H1 (cell line): ENCODE data around the gene FGF13. TPM values are rescaled to one million over a fixed set of nuclear protein-coding genes. Genes with fewer than 3 reads are reported as not detected.

Experiments used
- CTCF ChIA-PET: fragments of 300-600 bp; sonication (Branson Sonifier 250); formaldehyde crosslinking; loops from one replicate; lab custom pipeline; 2021; ENCODE audit not compliant: partially characterized antibody; lab: Charles Lee
- POLR2A ChIA-PET: fragments of 300-600 bp; sonication (Branson Sonifier 250); formaldehyde crosslinking; loops from one replicate; lab custom pipeline; 2021; ENCODE audit warnings: inconsistent platforms; ENCODE audit not compliant: partially characterized antibody; lab: Charles Lee
- DNase-seq, 2 experiments: peaks; one replicate each; pipeline versions ENCODE4 v3.0.0 to v3.0.0-alpha.2; 2010 to 2022; ENCODE audit warnings: low spot score in 2 of 2, low read depth in 1 of 2, mixed read lengths in 1 of 2
- FAIRE-seq: peaks from 2 replicates; lab custom pipeline; 2011; peaks lifted over from hg19 to GRCh38; lab: Jason Lieb, UNC
- H2AFZ ChIP-seq: 2 replicates; pipeline ENCODE4 v1.8.1; 2012; ENCODE audit warnings: low read length, inconsistent platforms
- H2AK5ac ChIP-seq: 2 replicates; pipeline ENCODE4 v1.6.1; 2013; ENCODE audit warnings: low read depth, low read length
- H2BK120ac ChIP-seq: replicated peaks from 2 replicates; pipeline ENCODE3; 2013; ENCODE audit warnings: low read depth, low read length, inconsistent platforms
- H2BK12ac ChIP-seq: 2 replicates; pipeline ENCODE4 v1.6.1; 2013; ENCODE audit warnings: low read depth, low read length
- H2BK15ac ChIP-seq: 2 replicates; pipeline ENCODE4 v1.6.1; 2013; ENCODE audit warnings: low read length
- H2BK20ac ChIP-seq: 2 replicates; pipeline ENCODE4 v1.6.1; 2013; ENCODE audit warnings: low read length
- H2BK5ac ChIP-seq: 2 replicates; pipeline ENCODE4 v1.6.1; 2013; ENCODE audit warnings: low read depth, low read length
- H3K14ac ChIP-seq: 2 replicates; pipeline ENCODE4 v1.6.1; 2013; ENCODE audit warnings: inconsistent platforms; ENCODE audit not compliant: insufficient read length
- H3K18ac ChIP-seq: 2 replicates; pipeline ENCODE4 v1.6.1; 2013; ENCODE audit warnings: low read length; ENCODE audit errors: extremely low read depth
- H3K23ac ChIP-seq: 2 replicates; pipeline ENCODE4 v1.6.1; 2013; ENCODE audit warnings: inconsistent platforms; ENCODE audit not compliant: insufficient read length
- H3K23me2 ChIP-seq: 2 replicates; pipeline ENCODE4 v1.6.1; 2013; ENCODE audit warnings: low read depth, low read length
- H3K27ac ChIP-seq: 2 replicates; pipeline ENCODE4 v1.6.1; 2011; ENCODE audit warnings: low read depth, low read length, inconsistent platforms
- H3K27me3 ChIP-seq, 4 experiments: replicated peaks in 1 of 4; 1 replicate in 1 of 4; 2 replicates in 3 of 4; pipeline versions ENCODE4 v1.6.1 to v1.8.1; 2011 to 2013; ENCODE audit warnings: low read length in 3 of 4, mild to moderate bottlenecking in 3 of 4, inconsistent platforms in 2 of 4, mixed read lengths in 2 of 4, moderate library complexity in 1 of 4; ENCODE audit not compliant: control insufficient read depth in 3 of 4, insufficient read depth in 3 of 4; ENCODE audit errors: extremely low read depth in 1 of 4
- H3K36me3 ChIP-seq, 4 experiments: 2 replicates each; pipeline versions ENCODE4 v1.6.1 to v1.8.1; 2011 to 2013; ENCODE audit warnings: mild to moderate bottlenecking in 4 of 4, low read length in 3 of 4, moderate library complexity in 2 of 4, control low read depth in 1 of 4, inconsistent platforms in 1 of 4; ENCODE audit not compliant: insufficient read depth in 4 of 4, control insufficient read depth in 2 of 4
- H3K4ac ChIP-seq: replicated peaks from 2 replicates; pipeline ENCODE3; 2013; ENCODE audit warnings: low read length, low read depth, mixed read lengths, inconsistent platforms; ENCODE audit not compliant: insufficient read length
- H3K4me1 ChIP-seq, 4 experiments: replicated peaks in 1 of 4; 1 replicate in 1 of 4; 2 replicates in 3 of 4; pipeline versions ENCODE4 v1.6.1 to v1.8.1; 2011 to 2013; ENCODE audit warnings: low read length in 3 of 4, inconsistent platforms in 2 of 4, mixed read lengths in 1 of 4; ENCODE audit not compliant: insufficient read depth in 4 of 4, control insufficient read depth in 3 of 4
- H3K4me2 ChIP-seq, 2 experiments: 2 replicates each; pipeline versions ENCODE4 v1.6.1 to v1.8.1; 2011 to 2013; ENCODE audit warnings: low read depth in 2 of 2, low read length in 2 of 2, control low read depth in 1 of 2, inconsistent platforms in 1 of 2, mild to moderate bottlenecking in 1 of 2; ENCODE audit not compliant: insufficient read depth in 1 of 2
- H3K4me3 ChIP-seq, 4 experiments: fragments of 200-600, 300-600 bp in 1 of 4; sonication (generic), shearing (Covaris generic), sonication (Bioruptor Twin) in 1 of 4; 2 replicates each; pipeline versions ENCODE4 v1.5.1 to v1.8.1; 2011 to 2016; ENCODE audit warnings: low read length in 4 of 4, low read depth in 3 of 4, control low read depth in 2 of 4, inconsistent platforms in 2 of 4, mild to moderate bottlenecking in 2 of 4, mixed read lengths in 1 of 4, moderate library complexity in 1 of 4; ENCODE audit not compliant: insufficient read depth in 2 of 4; ENCODE audit errors: extremely low read depth in 1 of 4
- H3K56ac ChIP-seq: replicated peaks from 2 replicates; pipeline ENCODE3; 2013; ENCODE audit warnings: low read depth, mild to moderate bottlenecking, mixed read lengths, low read length, inconsistent platforms; ENCODE audit not compliant: insufficient read length
- H3K79me1 ChIP-seq: 2 replicates; pipeline ENCODE4 v1.6.1; 2013; ENCODE audit warnings: low read depth, low read length, control low read depth
- H3K79me2 ChIP-seq, 2 experiments: 2 replicates each; pipeline versions ENCODE4 v1.6.1 to v1.8.1; 2012 to 2013; ENCODE audit warnings: low read length in 2 of 2, mild to moderate bottlenecking in 2 of 2, inconsistent platforms in 1 of 2; ENCODE audit not compliant: insufficient read depth in 2 of 2, control insufficient read depth in 1 of 2
- H3K9ac ChIP-seq, 4 experiments: replicated peaks in 1 of 4; 1 replicate in 1 of 4; 2 replicates in 3 of 4; pipeline versions ENCODE4 v1.6.1 to v1.8.1; 2011 to 2013; ENCODE audit warnings: low read depth in 3 of 4, low read length in 3 of 4, control low read depth in 2 of 4, mild to moderate bottlenecking in 2 of 4, moderate library complexity in 2 of 4, inconsistent platforms in 1 of 4; ENCODE audit errors: extremely low read depth in 1 of 4
- H3K9me3 ChIP-seq, 2 experiments: 2 replicates each; pipeline versions ENCODE4 v1.6.1 to v1.8.1; 2012 to 2013; ENCODE audit warnings: mild to moderate bottlenecking in 2 of 2, moderate library complexity in 2 of 2, control low read depth in 1 of 2, inconsistent platforms in 1 of 2, low read depth in 1 of 2, low read length in 1 of 2, mixed read lengths in 1 of 2; ENCODE audit not compliant: insufficient read depth in 2 of 2
- H4K20me1 ChIP-seq, 2 experiments: replicated peaks in 1 of 2; 2 replicates each; pipeline versions ENCODE3 to v1.8.1; 2011 to 2013; ENCODE audit warnings: inconsistent platforms in 2 of 2, low read length in 2 of 2, mild to moderate bottlenecking in 1 of 2; ENCODE audit not compliant: insufficient read depth in 2 of 2, control insufficient read depth in 1 of 2
- H4K5ac ChIP-seq: 2 replicates; pipeline ENCODE4 v1.6.1; 2013; ENCODE audit warnings: low read length, low read depth, mixed read lengths, inconsistent platforms; ENCODE audit not compliant: insufficient read length
- H4K8ac ChIP-seq: 2 replicates; pipeline ENCODE4 v1.8.0; 2013; ENCODE audit warnings: mild to moderate bottlenecking, moderate library complexity, low read length, inconsistent platforms; ENCODE audit not compliant: insufficient read depth; ENCODE audit errors: extremely low read depth
- H4K91ac ChIP-seq: replicated peaks from 2 replicates; pipeline ENCODE3; 2013; ENCODE audit warnings: low read length, mixed read lengths, inconsistent platforms; ENCODE audit not compliant: insufficient read length
- BCL11A ChIP-seq, 2 experiments: IDR thresholded peaks; one replicate each; pipeline ENCODE4 v1.6.1; 2011; ENCODE audit warnings: low read depth in 2 of 2, low read length in 2 of 2, mild to moderate bottlenecking in 2 of 2
- CHD1 ChIP-seq: IDR thresholded peaks from 2 replicates; pipeline ENCODE4 v1.6.1; 2012; ENCODE audit warnings: low read depth, low read length, improper control_type of control experiment
- GABPA ChIP-seq: IDR thresholded peaks from 2 replicates; pipeline ENCODE4 v1.6.1; 2011; ENCODE audit warnings: mild to moderate bottlenecking, low read length, moderate library complexity, borderline replicate concordance; ENCODE audit not compliant: insufficient read depth
- HDAC6 ChIP-seq: IDR thresholded peaks from one replicate; pipeline ENCODE4 v1.7.1; 2012; ENCODE audit warnings: low read depth, mild to moderate bottlenecking, inconsistent platforms, low read length, moderate library complexity
- KDM5A ChIP-seq: fragments of 200-600 bp; IDR thresholded peaks from 2 replicates; pipeline ENCODE4 v1.7.1; 2012; ENCODE audit warnings: mild to moderate bottlenecking, low read length, inconsistent platforms, mixed read lengths
- SAP30 ChIP-seq: fragments of 300-600 bp; sonication (generic); IDR thresholded peaks from 2 replicates; pipeline ENCODE4 v1.7.1; 2012; ENCODE audit warnings: low read length, moderate library complexity, mild to moderate bottlenecking, inconsistent platforms; ENCODE audit not compliant: insufficient read depth, insufficient replicate concordance
- SIX5 ChIP-seq: IDR thresholded peaks from 2 replicates; pipeline ENCODE4 v1.6.1; 2011; ENCODE audit warnings: mild to moderate bottlenecking, low read depth, low read length
- SUZ12 ChIP-seq: fragments of 200-600 bp; sonication (generic); IDR thresholded peaks from 2 replicates; pipeline ENCODE4 v1.6.1; 2012; ENCODE audit warnings: mild to moderate bottlenecking, inconsistent platforms, low read length, moderate library complexity, mixed read lengths
- TAF1 ChIP-seq: IDR thresholded peaks from 2 replicates; pipeline ENCODE4 v1.6.1; 2011; ENCODE audit warnings: mild to moderate bottlenecking, low read depth, low read length
- TAF7 ChIP-seq: optimal IDR thresholded peaks from 2 replicates; pipeline ENCODE3; 2011; ENCODE audit warnings: low read depth, mild to moderate bottlenecking, inconsistent platforms, low read length, moderate library complexity, borderline replicate concordance
- TBP ChIP-seq: IDR thresholded peaks from 2 replicates; pipeline ENCODE4 v1.6.1; 2011; ENCODE audit warnings: low read depth, low read length, improper control_type of control experiment
- ZNF274 ChIP-seq: IDR thresholded peaks from 2 replicates; pipeline ENCODE4 v1.7.0; 2012; ENCODE audit warnings: low read length, borderline replicate concordance; ENCODE audit errors: extremely low read depth
- WGBS, 2 experiments: shearing (Covaris generic) in 1 of 2; methylation state at CpG; one replicate each; pipeline versions ENCODE4 v1.1.6 to v1.1.7; 2013 to 2015; ENCODE audit warnings: low lambda C conversion rate in 2 of 2, mixed read lengths in 2 of 2, inconsistent platforms in 1 of 2, low coverage in 1 of 2, missing lambda C conversion rate in 1 of 2; ENCODE audit not compliant: insufficient replicate concordance in 2 of 2, insufficient coverage in 1 of 2, insufficient read length in 1 of 2; ENCODE audit errors: extremely low coverage in 1 of 2, missing lambda C conversion rate in 1 of 2; 5-methylcytosine and 5-hydroxymethylcytosine counted together
- polyA plus RNA-seq, 7 experiments: library from polyadenylated mRNA; depleted of rRNA in 3 of 7; stranded (reverse) in 5 of 7; unstranded in 2 of 7; fragments of >200 nt in 5 of 7; fragments of 200-250 nt in 2 of 7; gene quantifications; 1 replicate in 5 of 7; 2 replicates in 1 of 7; 4 replicates in 1 of 7; pipeline versions ENCODE4 v1.2.1 to v1.2.3, GENCODE V29; 2011 to 2013; ENCODE audit warnings: missing spikeins in 2 of 7, mixed read lengths in 2 of 7
- total RNA-seq: library from RNA; stranded (reverse); fragmentation: NEBNext Ultra II Directional; extraction: Animal tissue kit (Norgen Biotek cat#: 25700); gene quantifications from 2 replicates; pipeline ENCODE4 v1.2.1, GENCODE V29; 2021
- TF ChIP-seq, protein P1 (sequence below): IDR thresholded peaks from 2 replicates; pipeline ENCODE4 v1.6.1; 2012; ENCODE audit warnings: inconsistent platforms
- TF ChIP-seq, protein P2 (sequence below): IDR thresholded peaks from 2 replicates; pipeline ENCODE4 v1.6.1; 2012; ENCODE audit warnings: inconsistent platforms

The FGF13 gene
- total and polyA plus RNA-seq, 2 of the 8 experiments (the other 6 are each of a cell fraction or from before 2014, with no cell fraction given) = 10.1 to 36.1 TPM

DNA sequence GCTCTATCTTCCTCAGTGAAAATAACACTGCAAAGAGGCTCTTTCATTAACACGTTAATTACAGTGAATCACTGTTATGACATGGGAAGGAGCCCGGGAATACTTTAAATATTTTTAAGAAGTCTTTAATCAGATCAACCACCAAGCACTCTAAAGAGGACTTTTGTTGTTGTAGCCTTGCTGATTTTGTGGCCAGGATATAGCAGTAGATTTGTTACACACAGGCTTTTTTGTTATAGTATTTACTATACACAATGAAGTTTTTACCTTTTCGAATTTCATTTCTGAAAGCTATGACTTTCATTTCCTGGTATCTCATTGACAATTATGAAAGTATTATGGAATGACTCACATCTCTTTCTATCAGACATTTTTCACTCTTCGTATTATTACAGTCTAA lies 20.3 kb downstream of the FGF13 start:
- DNase-seq = no peak
- H3K4me1 ChIP-seq = no peaks in the 10 kb centered on the region
- 79% methylated on average over 4 of the region's 4 CpGs; no CpG with 5 or more reads in 1 of the 2 experiments for WGBS, 2 experiments
- H3K9ac ChIP-seq = no peak overlapping the region
- no peak overlapping the region for H3K27ac ChIP-seq
- H2BK120ac ChIP-seq = no peak overlapping the region
- no peak overlapping the region for H3K4ac ChIP-seq
- no peak overlapping the region for H3K56ac ChIP-seq
- no peak for FAIRE-seq
- no peak overlapping the region for H3K18ac ChIP-seq
- H2BK15ac ChIP-seq = no peak overlapping the region
- no peak overlapping the region for H3K4me2 ChIP-seq
- H4K5ac ChIP-seq = no peak overlapping the region
- no peak overlapping the region for H2BK5ac ChIP-seq
- H4K8ac ChIP-seq = no peak overlapping the region
- no peak overlapping the region for H2AK5ac ChIP-seq
- H3K9me3 ChIP-seq = no peaks in the 10 kb centered on the region
- H3K79me1 ChIP-seq = no peaks in the 10 kb centered on the region
- H3K23ac ChIP-seq = no peak overlapping the region
- H3K4me3 ChIP-seq = no peak overlapping the region
- H3K27me3 ChIP-seq = no peaks in the 10 kb centered on the region
- H3K23me2 ChIP-seq = no peaks in the 10 kb centered on the region
- H3K36me3 ChIP-seq = no peaks in the 10 kb centered on the region
- ChIA-PET CTCF (no interaction called here), POLR2A (interaction anchor here (1.2 kb wide), 1 partner anchor 10 kb away, joined by 3 read pairs; no protein-coding TSS in a partner anchor)
- H3K79me2 ChIP-seq = no peaks in the 10 kb centered on the region
- no peak overlapping the region for H3K14ac ChIP-seq
- H4K91ac ChIP-seq = no peak overlapping the region
- H4K20me1 ChIP-seq = no peaks in the 10 kb centered on the region
- H2BK12ac ChIP-seq = no peak overlapping the region
- no peak overlapping the region for H2AFZ ChIP-seq
- no peak overlapping the region for H2BK20ac ChIP-seq
- no peak for TF ChIP-seq HDAC6
- TF ChIP-seq SUZ12 = no peak
- no peak for TF ChIP-seq KDM5A
- TF ChIP-seq BCL11A (IDR thresholded peaks at IDR 0.05; ENCODE audit: low read depth in 2 of 2, low read length in 2 of 2) = no peak
- no peak for TF ChIP-seq SAP30
- TF ChIP-seq SIX5 = no peak
- TF ChIP-seq, protein P1, sequence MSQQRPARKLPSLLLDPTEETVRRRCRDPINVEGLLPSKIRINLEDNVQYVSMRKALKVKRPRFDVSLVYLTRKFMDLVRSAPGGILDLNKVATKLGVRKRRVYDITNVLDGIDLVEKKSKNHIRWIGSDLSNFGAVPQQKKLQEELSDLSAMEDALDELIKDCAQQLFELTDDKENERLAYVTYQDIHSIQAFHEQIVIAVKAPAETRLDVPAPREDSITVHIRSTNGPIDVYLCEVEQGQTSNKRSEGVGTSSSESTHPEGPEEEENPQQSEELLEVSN = no peak
- TF ChIP-seq, protein P2, sequence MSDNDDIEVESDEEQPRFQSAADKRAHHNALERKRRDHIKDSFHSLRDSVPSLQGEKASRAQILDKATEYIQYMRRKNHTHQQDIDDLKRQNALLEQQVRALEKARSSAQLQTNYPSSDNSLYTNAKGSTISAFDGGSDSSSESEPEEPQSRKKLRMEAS = no peak
- no peak for TF ChIP-seq TAF7
- no peak for TF ChIP-seq ZNF274
- no peak for TF ChIP-seq GABPA
- no peak for TF ChIP-seq TAF1
- no peak for TF ChIP-seq CHD1
- TF ChIP-seq TBP = no peak
